Sigmoid colon (tissue), 4 donors: Measurements from ENCODE around the gene MKNK2.
A peak's percentile ranks its signal among the peaks of the same experiment; 100 is the strongest.

ENCODE experiments used
- POLR2A ChIP-seq, 2 donors: fragments of 450-650 bp; IDR thresholded peaks; one replicate each; pipeline ENCODE4 v1.6.1; 2016; ENCODE audit warnings: antibody characterized with exemption in 2 of 2, mild to moderate bottlenecking in 2 of 2, moderate library complexity in 2 of 2
- POLR2AphosphoS5 ChIP-seq, 4 donors: sonication (generic); formaldehyde crosslinking; IDR thresholded peaks; one replicate each; pipeline ENCODE4 v1.6.1; 2017; ENCODE audit warnings: antibody characterized with exemption in 4 of 4
- TF ChIP-seq, protein P1 (sequence below), 4 experiments: fragments of 450-650 bp in 3 of 4; fragments of 200-600 bp in 1 of 4; IDR thresholded peaks; one replicate each; pipeline ENCODE4 v1.5.1; 2016 to 2019; ENCODE audit warnings: antibody characterized with exemption in 4 of 4, mild to moderate bottlenecking in 3 of 4, moderate library complexity in 2 of 4

DNA sequence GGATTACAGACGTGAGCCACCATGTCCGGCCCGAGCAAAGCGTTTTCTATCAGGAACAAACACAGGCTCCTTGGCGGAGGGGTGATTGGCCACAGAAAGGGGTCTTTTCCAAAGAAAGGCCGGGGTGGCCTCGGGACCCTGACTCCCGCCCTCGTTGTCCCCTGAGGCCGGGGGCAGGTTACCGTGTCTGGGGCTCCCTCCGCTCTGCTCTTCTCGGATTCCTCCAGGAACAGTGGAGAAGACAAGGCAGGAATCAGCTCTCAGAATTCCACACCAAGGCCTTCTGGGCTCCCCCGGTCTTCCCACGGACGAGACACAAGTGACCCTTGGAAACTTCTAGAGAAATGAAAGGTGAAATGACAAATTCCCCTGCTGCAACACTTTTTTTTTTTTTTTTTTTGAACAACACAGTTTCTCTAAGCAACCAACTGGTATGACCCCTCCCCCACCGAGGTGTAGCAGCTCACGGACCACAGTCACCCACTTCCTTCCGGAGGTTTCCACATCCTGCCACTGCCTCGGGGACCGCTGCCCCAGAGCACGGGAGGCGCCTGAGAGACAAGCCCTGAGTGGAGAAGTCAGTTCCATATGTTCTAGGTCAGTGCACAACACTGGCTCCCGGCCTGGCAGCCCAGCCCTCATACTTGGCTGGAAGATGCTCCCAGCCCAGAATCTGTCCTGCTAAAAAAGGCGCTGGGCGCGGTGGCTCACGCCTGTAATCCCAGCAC is 34.1 kb upstream of the MKNK2 start:
- TF ChIP-seq, protein P1, sequence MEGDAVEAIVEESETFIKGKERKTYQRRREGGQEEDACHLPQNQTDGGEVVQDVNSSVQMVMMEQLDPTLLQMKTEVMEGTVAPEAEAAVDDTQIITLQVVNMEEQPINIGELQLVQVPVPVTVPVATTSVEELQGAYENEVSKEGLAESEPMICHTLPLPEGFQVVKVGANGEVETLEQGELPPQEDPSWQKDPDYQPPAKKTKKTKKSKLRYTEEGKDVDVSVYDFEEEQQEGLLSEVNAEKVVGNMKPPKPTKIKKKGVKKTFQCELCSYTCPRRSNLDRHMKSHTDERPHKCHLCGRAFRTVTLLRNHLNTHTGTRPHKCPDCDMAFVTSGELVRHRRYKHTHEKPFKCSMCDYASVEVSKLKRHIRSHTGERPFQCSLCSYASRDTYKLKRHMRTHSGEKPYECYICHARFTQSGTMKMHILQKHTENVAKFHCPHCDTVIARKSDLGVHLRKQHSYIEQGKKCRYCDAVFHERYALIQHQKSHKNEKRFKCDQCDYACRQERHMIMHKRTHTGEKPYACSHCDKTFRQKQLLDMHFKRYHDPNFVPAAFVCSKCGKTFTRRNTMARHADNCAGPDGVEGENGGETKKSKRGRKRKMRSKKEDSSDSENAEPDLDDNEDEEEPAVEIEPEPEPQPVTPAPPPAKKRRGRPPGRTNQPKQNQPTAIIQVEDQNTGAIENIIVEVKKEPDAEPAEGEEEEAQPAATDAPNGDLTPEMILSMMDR (IDR thresholded peaks at IDR 0.05): no peak
- TF ChIP-seq POLR2AphosphoS5 (IDR thresholded peaks at IDR 0.05) (peak in 1 of 4 donors; percentile 34), POLR2A (IDR thresholded peaks at IDR 0.05) (no peak)
